Neural crest cell (in vitro differentiated cells): ENCODE results near the gene SYT11. TPM values are rescaled to one million over a fixed set of nuclear protein-coding genes. Genes with fewer than 3 reads are reported as not detected.

Experiments
- DNase-seq: peaks from one replicate; pipeline ENCODE4 v3.0.0; 2021; ENCODE audit warnings: low read depth, mixed read lengths, low spot score
- H3K27ac Mint-ChIP-seq: one replicate; pipeline ENCODE4 v1.8.0; 2021; ENCODE audit warnings: mild to moderate bottlenecking, mixed read lengths; ENCODE audit not compliant: unreplicated experiment
- H3K27me3 Mint-ChIP-seq: 2 replicates; pipeline ENCODE4 v1.8.0; 2021; ENCODE audit warnings: low read depth, mild to moderate bottlenecking, mixed read lengths
- H3K36me3 Mint-ChIP-seq: 2 replicates; pipeline ENCODE4 v1.8.0; 2021; ENCODE audit warnings: low read depth, mild to moderate bottlenecking, mixed read lengths
- H3K4me1 Mint-ChIP-seq: 2 replicates; pipeline ENCODE4 v1.8.0; 2021; ENCODE audit warnings: mixed read lengths
- H3K4me3 Mint-ChIP-seq: one replicate; pipeline ENCODE4 v1.8.0; 2021; ENCODE audit warnings: mild to moderate bottlenecking, mixed read lengths
- H3K9me3 Mint-ChIP-seq: 2 replicates; pipeline ENCODE4 v1.8.0; 2021; ENCODE audit warnings: mixed read lengths
- CTCF ChIP-seq: fragments of 200-600 bp; sonication (generic); conservative IDR thresholded peaks from 2 replicates; pipeline ENCODE4 v1.5.0; 2021; ENCODE audit warnings: antibody characterized with exemption, mild to moderate bottlenecking
- total RNA-seq: library from RNA; stranded (reverse); gene quantifications from 2 replicates; pipeline ENCODE4 v1.2.1, GENCODE V29; 2021

Gene SYT11
- total RNA-seq, 1 donor from 2014 or later = 19.8 TPM

GRCh38 chr1:155900161-155900560, 40.8 kb downstream of the SYT11 start:
- no peak for TF ChIP-seq CTCF
- no peaks in the 10 kb centered on the region for H3K27me3 Mint-ChIP-seq

GRCh38 chr1:155904261-155904660, 44.9 kb downstream of the SYT11 start:
- Mint-ChIP-seq H3K4me3 (no peak overlapping the region), H3K4me1 (no peaks in the 10 kb centered on the region), H3K27me3 (no peaks in the 10 kb centered on the region), H3K36me3 (peaks cover 13% of the 10 kb centered on the region), H3K27ac (no peak overlapping the region), H3K9me3 (no peaks in the 10 kb centered on the region)
- DNase-seq = no peak
- no peak for TF ChIP-seq CTCF

More at GRCh38 chr1:155900161-155900560, 40.8 kb downstream of the SYT11 start:
- Mint-ChIP-seq H3K4me3 (no peak overlapping the region), H3K9me3 (no peaks in the 10 kb centered on the region), H3K27ac (no peak overlapping the region), H3K4me1 (no peaks in the 10 kb centered on the region), H3K36me3 (peaks cover 12% of the 10 kb centered on the region)
- DNase-seq = no peak

- no peak for DNase-seq
- H3K27me3 Mint-ChIP-seq = no peaks in the 10 kb centered on the region
- H3K4me1 Mint-ChIP-seq = peaks cover 21% of the 10 kb centered on the region
- no peak overlapping the region for H3K27ac Mint-ChIP-seq
- no peak for TF ChIP-seq CTCF
- H3K4me3 Mint-ChIP-seq = peak overlapping the region; percentile 96
- H3K36me3 Mint-ChIP-seq = peaks cover 16% of the 10 kb centered on the region
- H3K9me3 Mint-ChIP-seq = no peaks in the 10 kb centered on the region
These were observed 50.5 kb downstream of the SYT11 start for GRCh38 chr1:155909894-155910293.

GRCh38 chr1:155910621-155911121, 51.3 kb downstream of the SYT11 start:
- no peak for TF ChIP-seq CTCF
- Mint-ChIP-seq H3K27ac (peak overlapping the region; percentile 95), H3K36me3 (peaks cover 16% of the 10 kb centered on the region), H3K4me3 (peak overlapping the region; percentile 96), H3K9me3 (no peaks in the 10 kb centered on the region), H3K27me3 (no peaks in the 10 kb centered on the region), H3K4me1 (peaks cover 21% of the 10 kb centered on the region)
- DNase-seq = peak; percentile 8

- Mint-ChIP-seq H3K4me3 (peak within 1 kb of the TSS; percentile 96), H3K27ac (peak within 1 kb of the TSS; percentile 95), H3K4me1 (peaks cover 21% of the 10 kb centered on the region), H3K36me3 (peaks cover 16% of the 10 kb centered on the region), H3K9me3 (no peaks in the 10 kb centered on the region), H3K27me3 (no peaks in the 10 kb centered on the region)
- DNase-seq = peak; percentile 73
- peak; percentile 38 for TF ChIP-seq CTCF
These were observed 52.0 kb downstream of the SYT11 start, which contains the start of gene RIT1 for GRCh38 chr1:155911156-155912055. Gene RIT1 (minus strand): TSS chr1:155911349. CDS start chr1:155910761, 588 bp downstream.
